ACC112 (cell line): Measurements from ENCODE around the gene GABPB1.

ENCODE experiments used
- H2AFZ ChIP-seq: fragments of 200-600 bp; sonication (generic); one replicate; pipeline ENCODE4 v1.6.0; 2017; ENCODE audit warnings: antibody characterized with exemption, low read length; ENCODE audit not compliant: unreplicated experiment
- H3K27ac ChIP-seq: fragments of 200-600 bp; sonication (generic); 2 replicates; pipeline ENCODE4 v1.5.1; 2014; ENCODE audit warnings: low read depth, mild to moderate bottlenecking, antibody characterized with exemption, low read length, moderate library complexity
- H3K27me3 ChIP-seq: fragments of 200-600 bp; sonication (generic); 2 replicates; pipeline ENCODE4 v1.6.1; 2014; ENCODE audit warnings: mild to moderate bottlenecking, antibody characterized with exemption, low read length, moderate library complexity, mixed read lengths; ENCODE audit not compliant: insufficient read depth
- H3K36me3 ChIP-seq: fragments of 200-600 bp; sonication (generic); 2 replicates; pipeline ENCODE4 v1.6.1; 2016; ENCODE audit warnings: mild to moderate bottlenecking, antibody characterized with exemption, low read length, moderate library complexity, mixed read lengths; ENCODE audit not compliant: insufficient read depth
- H3K4me1 ChIP-seq: fragments of 200-600 bp; sonication (generic); one replicate; pipeline ENCODE4 v1.6.1; 2016; ENCODE audit warnings: low read length, mixed read lengths; ENCODE audit not compliant: insufficient read depth, unreplicated experiment, control insufficient read depth
- H3K4me3 ChIP-seq: fragments of 200-600 bp; sonication (generic); 2 replicates; pipeline ENCODE4 v1.5.1; 2014; ENCODE audit warnings: mild to moderate bottlenecking, low read depth, low read length
- H3K79me2 ChIP-seq: fragments of 200-600 bp; sonication (generic); one replicate; pipeline ENCODE4 v1.6.0; 2016; ENCODE audit warnings: low read length; ENCODE audit not compliant: control insufficient read depth, unreplicated experiment, insufficient read depth

GABPB1 gene

GRCh38 chr15:50244959-50245624 is 109.9 kb downstream of the GABPB1 start:
- Histone ChIP-seq H2AFZ (no peak overlapping the region), H3K4me3 (no peak overlapping the region), H3K27ac (no peak overlapping the region), H3K27me3 (no peaks in the 10 kb centered on the region), H3K79me2 (no peaks in the 10 kb centered on the region), H3K36me3 (no peaks in the 10 kb centered on the region), H3K4me1 (peaks cover 18% of the 10 kb centered on the region)

GRCh38 chr15:50244153-50244552 is 110.8 kb downstream of the GABPB1 start:
- H3K36me3 ChIP-seq: no peaks in the 10 kb centered on the region
- H3K27ac ChIP-seq: no peak overlapping the region
- H3K4me1 ChIP-seq: peaks cover 14% of the 10 kb centered on the region
- H3K79me2 ChIP-seq: no peaks in the 10 kb centered on the region
- no peaks in the 10 kb centered on the region for H3K27me3 ChIP-seq
- H2AFZ ChIP-seq: no peak overlapping the region
- no peak overlapping the region for H3K4me3 ChIP-seq

GRCh38 chr15:50241684-50242450 is 113.1 kb downstream of the GABPB1 start:
- Histone ChIP-seq H3K27me3 (no peaks in the 10 kb centered on the region), H3K4me3 (no peak overlapping the region), H3K4me1 (peaks cover 4% of the 10 kb centered on the region), H3K79me2 (no peaks in the 10 kb centered on the region), H3K27ac (no peak overlapping the region), H3K36me3 (no peaks in the 10 kb centered on the region), H2AFZ (no peak overlapping the region)

- Histone ChIP-seq H3K4me3 (no peak overlapping the region), H3K79me2 (no peaks in the 10 kb centered on the region), H2AFZ (no peak overlapping the region), H3K27ac (no peak overlapping the region), H3K27me3 (no peaks in the 10 kb centered on the region), H3K36me3 (no peaks in the 10 kb centered on the region), H3K4me1 (peaks cover 7% of the 10 kb centered on the region)
Observed at GRCh38 chr15:50238255-50238654, 116.7 kb downstream of the GABPB1 start.

GRCh38 chr15:50236433-50236832 is 118.6 kb downstream of the GABPB1 start:
- no peaks in the 10 kb centered on the region for H3K79me2 ChIP-seq
- no peak overlapping the region for H3K27ac ChIP-seq
- no peaks in the 10 kb centered on the region for H3K27me3 ChIP-seq
- no peak overlapping the region for H2AFZ ChIP-seq
- no peaks in the 10 kb centered on the region for H3K36me3 ChIP-seq
- peaks cover 5% of the 10 kb centered on the region for H3K4me1 ChIP-seq
- H3K4me3 ChIP-seq: no peak overlapping the region

- H3K36me3 ChIP-seq: no peaks in the 10 kb centered on the region
- H3K4me1 ChIP-seq: peaks cover 3% of the 10 kb centered on the region
Observed at GRCh38 chr15:50235794-50236193, 119.2 kb downstream of the GABPB1 start.

GRCh38 chr15:50234764-50235163 is 120.2 kb downstream of the GABPB1 start:
- no peaks in the 10 kb centered on the region for H3K36me3 ChIP-seq
- H3K4me1 ChIP-seq: peaks cover 3% of the 10 kb centered on the region
- H2AFZ ChIP-seq: no peak overlapping the region
- H3K27ac ChIP-seq: no peak overlapping the region
- no peak overlapping the region for H3K4me3 ChIP-seq
- H3K79me2 ChIP-seq: no peaks in the 10 kb centered on the region
- H3K27me3 ChIP-seq: no peaks in the 10 kb centered on the region

More at GRCh38 chr15:50235794-50236193, 119.2 kb downstream of the GABPB1 start:
- no peaks in the 10 kb centered on the region for H3K27me3 ChIP-seq
- no peak overlapping the region for H2AFZ ChIP-seq
- no peak overlapping the region for H3K4me3 ChIP-seq
- H3K27ac ChIP-seq: no peak overlapping the region
- H3K79me2 ChIP-seq: no peaks in the 10 kb centered on the region

- Histone ChIP-seq H2AFZ (no peak overlapping the region), H3K36me3 (no peaks in the 10 kb centered on the region), H3K4me3 (no peak overlapping the region), H3K79me2 (no peaks in the 10 kb centered on the region), H3K4me1 (peaks cover 3% of the 10 kb centered on the region), H3K27ac (no peak overlapping the region), H3K27me3 (no peaks in the 10 kb centered on the region)
Observed at GRCh38 chr15:50233192-50233736, 121.7 kb downstream of the GABPB1 start.

GRCh38 chr15:50232791-50233190 is 122.2 kb downstream of the GABPB1 start:
- no peaks in the 10 kb centered on the region for H3K36me3 ChIP-seq
- peaks cover 3% of the 10 kb centered on the region for H3K4me1 ChIP-seq
- H3K27me3 ChIP-seq: no peaks in the 10 kb centered on the region
- H3K79me2 ChIP-seq: no peaks in the 10 kb centered on the region
- no peak overlapping the region for H3K27ac ChIP-seq
- no peak overlapping the region for H3K4me3 ChIP-seq
- H2AFZ ChIP-seq: no peak overlapping the region

GRCh38 chr15:50231761-50232160 is 123.2 kb downstream of the GABPB1 start:
- Histone ChIP-seq H3K36me3 (no peaks in the 10 kb centered on the region), H3K4me1 (peaks cover 3% of the 10 kb centered on the region), H3K4me3 (no peak overlapping the region), H3K27ac (no peak overlapping the region), H2AFZ (no peak overlapping the region), H3K79me2 (no peaks in the 10 kb centered on the region), H3K27me3 (no peaks in the 10 kb centered on the region)

- H3K27me3 ChIP-seq: no peaks in the 10 kb centered on the region
- no peaks in the 10 kb centered on the region for H3K79me2 ChIP-seq
- H3K36me3 ChIP-seq: no peaks in the 10 kb centered on the region
- no peaks in the 10 kb centered on the region for H3K4me1 ChIP-seq
- no peak overlapping the region for H3K4me3 ChIP-seq
- H3K27ac ChIP-seq: no peak overlapping the region
- H2AFZ ChIP-seq: no peak overlapping the region
Observed at GRCh38 chr15:50229336-50229735, 125.7 kb downstream of the GABPB1 start.
